Measurements from ENCODE around the gene GNAZ.

DNA sequence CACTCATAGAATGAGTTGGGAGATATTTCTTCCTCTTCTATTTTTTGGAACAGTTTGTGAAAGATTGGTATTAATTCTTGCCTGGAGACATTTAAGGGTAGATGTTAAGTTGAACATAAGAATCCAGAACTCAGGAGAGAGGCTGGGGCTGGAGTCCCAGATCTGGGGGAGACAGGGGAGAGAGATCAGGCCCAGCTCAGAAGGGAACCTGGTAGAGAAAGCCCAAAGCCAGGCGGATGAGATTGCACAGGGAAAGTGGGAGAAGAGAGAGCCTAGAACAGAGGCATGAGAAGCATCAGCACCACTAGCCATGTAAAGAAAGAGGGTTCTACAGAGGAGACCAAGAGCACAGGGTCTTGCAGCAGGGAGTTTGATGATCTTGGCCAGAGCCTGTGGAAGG is 13.0 kb upstream of the GNAZ start:
- TF ChIP-seq, protein P1, sequence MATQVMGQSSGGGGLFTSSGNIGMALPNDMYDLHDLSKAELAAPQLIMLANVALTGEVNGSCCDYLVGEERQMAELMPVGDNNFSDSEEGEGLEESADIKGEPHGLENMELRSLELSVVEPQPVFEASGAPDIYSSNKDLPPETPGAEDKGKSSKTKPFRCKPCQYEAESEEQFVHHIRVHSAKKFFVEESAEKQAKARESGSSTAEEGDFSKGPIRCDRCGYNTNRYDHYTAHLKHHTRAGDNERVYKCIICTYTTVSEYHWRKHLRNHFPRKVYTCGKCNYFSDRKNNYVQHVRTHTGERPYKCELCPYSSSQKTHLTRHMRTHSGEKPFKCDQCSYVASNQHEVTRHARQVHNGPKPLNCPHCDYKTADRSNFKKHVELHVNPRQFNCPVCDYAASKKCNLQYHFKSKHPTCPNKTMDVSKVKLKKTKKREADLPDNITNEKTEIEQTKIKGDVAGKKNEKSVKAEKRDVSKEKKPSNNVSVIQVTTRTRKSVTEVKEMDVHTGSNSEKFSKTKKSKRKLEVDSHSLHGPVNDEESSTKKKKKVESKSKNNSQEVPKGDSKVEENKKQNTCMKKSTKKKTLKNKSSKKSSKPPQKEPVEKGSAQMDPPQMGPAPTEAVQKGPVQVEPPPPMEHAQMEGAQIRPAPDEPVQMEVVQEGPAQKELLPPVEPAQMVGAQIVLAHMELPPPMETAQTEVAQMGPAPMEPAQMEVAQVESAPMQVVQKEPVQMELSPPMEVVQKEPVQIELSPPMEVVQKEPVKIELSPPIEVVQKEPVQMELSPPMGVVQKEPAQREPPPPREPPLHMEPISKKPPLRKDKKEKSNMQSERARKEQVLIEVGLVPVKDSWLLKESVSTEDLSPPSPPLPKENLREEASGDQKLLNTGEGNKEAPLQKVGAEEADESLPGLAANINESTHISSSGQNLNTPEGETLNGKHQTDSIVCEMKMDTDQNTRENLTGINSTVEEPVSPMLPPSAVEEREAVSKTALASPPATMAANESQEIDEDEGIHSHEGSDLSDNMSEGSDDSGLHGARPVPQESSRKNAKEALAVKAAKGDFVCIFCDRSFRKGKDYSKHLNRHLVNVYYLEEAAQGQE (IDR thresholded peaks at IDR 0.05), result no peak
- no peak for TF ChIP-seq JUND (IDR thresholded peaks at IDR 0.05)
- TF ChIP-seq, protein P2, sequence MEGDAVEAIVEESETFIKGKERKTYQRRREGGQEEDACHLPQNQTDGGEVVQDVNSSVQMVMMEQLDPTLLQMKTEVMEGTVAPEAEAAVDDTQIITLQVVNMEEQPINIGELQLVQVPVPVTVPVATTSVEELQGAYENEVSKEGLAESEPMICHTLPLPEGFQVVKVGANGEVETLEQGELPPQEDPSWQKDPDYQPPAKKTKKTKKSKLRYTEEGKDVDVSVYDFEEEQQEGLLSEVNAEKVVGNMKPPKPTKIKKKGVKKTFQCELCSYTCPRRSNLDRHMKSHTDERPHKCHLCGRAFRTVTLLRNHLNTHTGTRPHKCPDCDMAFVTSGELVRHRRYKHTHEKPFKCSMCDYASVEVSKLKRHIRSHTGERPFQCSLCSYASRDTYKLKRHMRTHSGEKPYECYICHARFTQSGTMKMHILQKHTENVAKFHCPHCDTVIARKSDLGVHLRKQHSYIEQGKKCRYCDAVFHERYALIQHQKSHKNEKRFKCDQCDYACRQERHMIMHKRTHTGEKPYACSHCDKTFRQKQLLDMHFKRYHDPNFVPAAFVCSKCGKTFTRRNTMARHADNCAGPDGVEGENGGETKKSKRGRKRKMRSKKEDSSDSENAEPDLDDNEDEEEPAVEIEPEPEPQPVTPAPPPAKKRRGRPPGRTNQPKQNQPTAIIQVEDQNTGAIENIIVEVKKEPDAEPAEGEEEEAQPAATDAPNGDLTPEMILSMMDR (IDR thresholded peaks at IDR 0.05; ENCODE audit: low read depth, low read length, missing input control), result no peak
- TF ChIP-seq SP1 (IDR thresholded peaks at IDR 0.05), result no peak
- TF ChIP-seq, protein P3, sequence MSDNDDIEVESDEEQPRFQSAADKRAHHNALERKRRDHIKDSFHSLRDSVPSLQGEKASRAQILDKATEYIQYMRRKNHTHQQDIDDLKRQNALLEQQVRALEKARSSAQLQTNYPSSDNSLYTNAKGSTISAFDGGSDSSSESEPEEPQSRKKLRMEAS (IDR thresholded peaks at IDR 0.05), result no peak
- TF ChIP-seq HNF4G (IDR thresholded peaks at IDR 0.05), result no peak
- TF ChIP-seq YY1 (IDR thresholded peaks at IDR 0.05), result no peak
- no peak for TF ChIP-seq RXRA (IDR thresholded peaks at IDR 0.05)
- no peak for TF ChIP-seq RAD21 (IDR thresholded peaks at IDR 0.05)
- TF ChIP-seq GABPA (IDR thresholded peaks at IDR 0.05 in 1 of 2, conservative IDR thresholded peaks at IDR 0.05 in 1 of 2), result no peak
- TF ChIP-seq TAF1 (conservative IDR thresholded peaks at IDR 0.05), result no peak
- TF ChIP-seq, protein P4, sequence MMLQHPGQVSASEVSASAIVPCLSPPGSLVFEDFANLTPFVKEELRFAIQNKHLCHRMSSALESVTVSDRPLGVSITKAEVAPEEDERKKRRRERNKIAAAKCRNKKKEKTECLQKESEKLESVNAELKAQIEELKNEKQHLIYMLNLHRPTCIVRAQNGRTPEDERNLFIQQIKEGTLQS (IDR thresholded peaks at IDR 0.05), result no peak
